ENCODE results near the gene STX8. TPM values are rescaled to one million over a fixed set of nuclear protein-coding genes. Genes with fewer than 3 reads are reported as not detected.

STX8 gene
- total and polyA plus RNA-seq, 7 donors: 40.4 to 104 (median 72.6) TPM

GRCh38 chr17:9371019-9371418 is 204.6 kb downstream of the STX8 start:
- no peak for DNase-seq
- WGBS, 2 donors: 74 to 78% methylated on average over 4 of the region's 4 CpGs
- TF ChIP-seq POLR2A (IDR thresholded peaks at IDR 0.05) (no peak), CTCF (IDR thresholded peaks at IDR 0.05) (no peak), EP300 (IDR thresholded peaks at IDR 0.05) (no peak), POLR2AphosphoS5 (IDR thresholded peaks at IDR 0.05) (no peak)
- Histone ChIP-seq H3K36me3 (no peaks in the 10 kb centered on the region), H3K27ac (no peak overlapping the region), H3K4me1 (peaks cover 0 to 9% (median 0%) of the 10 kb centered on the region in 4 donors), H3K27me3 (no peaks in the 10 kb centered on the region), H3K9me3 (no peaks in the 10 kb centered on the region), H3K4me3 (no peak overlapping the region)
- intact Hi-C loops (cut with DNase I): no loop called here

- TF ChIP-seq POLR2A (IDR thresholded peaks at IDR 0.05) (no peak), EP300 (IDR thresholded peaks at IDR 0.05) (no peak), POLR2AphosphoS5 (IDR thresholded peaks at IDR 0.05) (no peak)
- Histone ChIP-seq H3K27ac (no peak overlapping the region), H3K27me3 (no peaks in the 10 kb centered on the region), H3K4me1 (peaks cover 0 to 9% (median 0%) of the 10 kb centered on the region in 4 donors), H3K9me3 (no peaks in the 10 kb centered on the region), H3K4me3 (no peak overlapping the region), H3K36me3 (no peaks in the 10 kb centered on the region)
- intact Hi-C loops (cut with DNase I): no loop called here
- WGBS, 2 donors: 80 to 85% methylated on average over 6 of the region's 6 CpGs
- DNase-seq: no peak
Observed at GRCh38 chr17:9370467-9370866, 205.2 kb downstream of the STX8 start.

- intact Hi-C loops (cut with DNase I): no loop called here
- TF ChIP-seq POLR2A (IDR thresholded peaks at IDR 0.05) (no peak), POLR2AphosphoS5 (IDR thresholded peaks at IDR 0.05) (no peak), CTCF (IDR thresholded peaks at IDR 0.05) (no peak), EP300 (IDR thresholded peaks at IDR 0.05) (no peak)
- Histone ChIP-seq H3K9me3 (no peaks in the 10 kb centered on the region), H3K4me3 (no peak overlapping the region), H3K36me3 (no peaks in the 10 kb centered on the region), H3K27me3 (no peaks in the 10 kb centered on the region), H3K4me1 (peaks cover 0 to 9% (median 0%) of the 10 kb centered on the region in 4 donors), H3K27ac (no peak overlapping the region)
- WGBS, 2 donors: 87 to 89% methylated on average over 4 of the region's 4 CpGs
- no peak for DNase-seq
Observed at GRCh38 chr17:9368631-9369030, 207.0 kb downstream of the STX8 start.

- no peak for TF ChIP-seq CTCF (IDR thresholded peaks at IDR 0.05)
- no peak for TF ChIP-seq POLR2A (IDR thresholded peaks at IDR 0.05)
- TF ChIP-seq POLR2AphosphoS5 (IDR thresholded peaks at IDR 0.05): no peak
- no peak for TF ChIP-seq EP300 (IDR thresholded peaks at IDR 0.05)
- peaks cover 0 to 9% (median 0%) of the 10 kb centered on the region in 4 donors for H3K4me1 ChIP-seq
- 63 to 74% methylated on average over 2 of the region's 2 CpGs for WGBS, 2 donors
- no peak for DNase-seq
- H3K4me3 ChIP-seq: no peak overlapping the region
- intact Hi-C loops (cut with DNase I): no loop called here
- H3K27ac ChIP-seq: no peak overlapping the region
- no peaks in the 10 kb centered on the region for H3K36me3 ChIP-seq
- H3K9me3 ChIP-seq: no peaks in the 10 kb centered on the region
- no peaks in the 10 kb centered on the region for H3K27me3 ChIP-seq
Observed at GRCh38 chr17:9367156-9367555, 208.5 kb downstream of the STX8 start.

GRCh38 chr17:9364837-9365430 is 210.7 kb downstream of the STX8 start:
- Histone ChIP-seq H3K27ac (no peak overlapping the region), H3K27me3 (no peaks in the 10 kb centered on the region), H3K4me3 (no peak overlapping the region), H3K9me3 (no peaks in the 10 kb centered on the region), H3K36me3 (no peaks in the 10 kb centered on the region), H3K4me1 (no peaks in the 10 kb centered on the region)
- intact Hi-C loops (cut with DNase I): no loop called here
- WGBS, 2 donors: 79 to 80% methylated on average over 3 of the region's 3 CpGs
- DNase-seq: no peak
- TF ChIP-seq CTCF (IDR thresholded peaks at IDR 0.05) (no peak), EP300 (IDR thresholded peaks at IDR 0.05) (no peak), POLR2A (IDR thresholded peaks at IDR 0.05) (no peak), POLR2AphosphoS5 (IDR thresholded peaks at IDR 0.05) (no peak)
